ENCODE data around the gene INTS1.

DNA sequence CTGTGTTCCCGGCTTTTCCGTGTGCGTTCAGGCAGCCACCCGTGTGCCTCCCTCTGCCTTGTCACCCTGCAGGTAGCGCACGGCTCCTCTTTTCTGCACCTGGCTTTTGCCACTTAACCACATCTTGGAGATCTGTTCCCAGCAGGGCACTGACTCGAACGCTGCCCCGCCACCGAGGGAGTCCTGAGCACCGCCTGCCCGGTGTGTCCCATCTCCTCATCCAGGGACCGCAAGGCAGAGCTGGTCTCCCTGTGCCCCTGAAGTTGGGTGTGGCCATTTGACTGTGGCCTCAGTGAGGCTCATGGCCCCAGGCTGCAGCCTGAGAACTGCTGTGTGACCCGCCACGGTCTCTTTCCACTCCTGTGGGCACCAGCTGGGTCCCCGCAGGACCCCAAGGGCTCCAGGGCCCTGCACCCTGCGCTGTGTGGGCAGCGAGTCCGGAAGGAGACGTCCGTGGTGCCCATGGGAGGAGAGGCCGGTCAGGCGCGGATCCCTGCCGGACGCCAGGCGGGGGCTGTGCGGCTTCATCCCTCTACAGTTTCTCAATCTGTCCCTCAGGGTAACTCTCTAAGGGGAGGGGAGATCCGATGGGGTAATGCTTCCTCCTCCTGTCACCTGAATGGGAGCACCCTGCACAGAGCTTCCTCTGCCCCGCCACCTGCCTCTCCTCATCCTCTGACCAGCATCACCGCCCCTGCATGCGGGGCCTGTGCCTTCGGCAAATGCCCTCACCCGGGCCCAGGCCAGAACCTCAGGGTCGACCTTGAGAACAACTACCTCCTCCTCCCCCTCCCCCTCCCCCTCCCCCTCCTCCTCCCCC lies 1.8 kb upstream of the INTS1 start:
- TF ChIP-seq, protein P1, sequence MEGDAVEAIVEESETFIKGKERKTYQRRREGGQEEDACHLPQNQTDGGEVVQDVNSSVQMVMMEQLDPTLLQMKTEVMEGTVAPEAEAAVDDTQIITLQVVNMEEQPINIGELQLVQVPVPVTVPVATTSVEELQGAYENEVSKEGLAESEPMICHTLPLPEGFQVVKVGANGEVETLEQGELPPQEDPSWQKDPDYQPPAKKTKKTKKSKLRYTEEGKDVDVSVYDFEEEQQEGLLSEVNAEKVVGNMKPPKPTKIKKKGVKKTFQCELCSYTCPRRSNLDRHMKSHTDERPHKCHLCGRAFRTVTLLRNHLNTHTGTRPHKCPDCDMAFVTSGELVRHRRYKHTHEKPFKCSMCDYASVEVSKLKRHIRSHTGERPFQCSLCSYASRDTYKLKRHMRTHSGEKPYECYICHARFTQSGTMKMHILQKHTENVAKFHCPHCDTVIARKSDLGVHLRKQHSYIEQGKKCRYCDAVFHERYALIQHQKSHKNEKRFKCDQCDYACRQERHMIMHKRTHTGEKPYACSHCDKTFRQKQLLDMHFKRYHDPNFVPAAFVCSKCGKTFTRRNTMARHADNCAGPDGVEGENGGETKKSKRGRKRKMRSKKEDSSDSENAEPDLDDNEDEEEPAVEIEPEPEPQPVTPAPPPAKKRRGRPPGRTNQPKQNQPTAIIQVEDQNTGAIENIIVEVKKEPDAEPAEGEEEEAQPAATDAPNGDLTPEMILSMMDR (IDR thresholded peaks at IDR 0.05): no peak
- TF ChIP-seq EZH2 (IDR thresholded peaks at IDR 0.05; ENCODE audit: borderline replicate concordance, insufficient read depth, low read depth, low read length, poor library complexity, severe bottlenecking): no peak

All from B cell (primary cell).